SK-N-MC (cell line): ENCODE results near the gene CACNA2D2.

Experiments used
- DNase-seq: peaks from one replicate; pipeline ENCODE4 v3.0.0-alpha.2; 2011; ENCODE audit warnings: low read depth, low spot score
- H3K27ac ChIP-seq: fragments of 200-600 bp; sonication (generic); 2 replicates; pipeline ENCODE4 v1.5.1; 2016; ENCODE audit warnings: mixed run types
- H3K36me3 ChIP-seq: fragments of 200-600 bp; sonication (generic); 2 replicates; pipeline ENCODE4 v1.6.1; 2017; ENCODE audit warnings: antibody characterized with exemption, low read length, mixed read lengths; ENCODE audit not compliant: insufficient read depth
- H3K4me3 ChIP-seq: fragments of 200-600 bp; sonication (generic); 2 replicates; pipeline ENCODE4 v1.5.1; 2016
- H3K9ac ChIP-seq: fragments of 200-600 bp; sonication (generic); 2 replicates; pipeline ENCODE4 v1.8.0; 2017; ENCODE audit warnings: mixed run types, mixed read lengths; ENCODE audit not compliant: insufficient read length
- H3K9me3 ChIP-seq: fragments of 200-600 bp; sonication (generic); 2 replicates; pipeline ENCODE4 v1.6.1; 2017; ENCODE audit warnings: low read depth, mild to moderate bottlenecking, antibody characterized with exemption, low read length, moderate library complexity, mixed read lengths
- EZH2 ChIP-seq: fragments of 200-600 bp; sonication (generic); IDR thresholded peaks from one replicate; pipeline ENCODE4 v1.6.1; 2017; ENCODE audit warnings: antibody characterized with exemption
- FOXP2 ChIP-seq: optimal IDR thresholded peaks from 2 replicates; pipeline ENCODE3; 2011; ENCODE audit warnings: mild to moderate bottlenecking, moderate library complexity; ENCODE audit not compliant: insufficient read depth; ENCODE audit errors: extremely low read length, control extremely low read depth
- POLR2AphosphoS5 ChIP-seq: IDR thresholded peaks from 2 replicates; pipeline ENCODE4 v1.6.1; 2012; ENCODE audit warnings: mild to moderate bottlenecking, low read depth, low read length, borderline replicate concordance

CACNA2D2 gene

DNA sequence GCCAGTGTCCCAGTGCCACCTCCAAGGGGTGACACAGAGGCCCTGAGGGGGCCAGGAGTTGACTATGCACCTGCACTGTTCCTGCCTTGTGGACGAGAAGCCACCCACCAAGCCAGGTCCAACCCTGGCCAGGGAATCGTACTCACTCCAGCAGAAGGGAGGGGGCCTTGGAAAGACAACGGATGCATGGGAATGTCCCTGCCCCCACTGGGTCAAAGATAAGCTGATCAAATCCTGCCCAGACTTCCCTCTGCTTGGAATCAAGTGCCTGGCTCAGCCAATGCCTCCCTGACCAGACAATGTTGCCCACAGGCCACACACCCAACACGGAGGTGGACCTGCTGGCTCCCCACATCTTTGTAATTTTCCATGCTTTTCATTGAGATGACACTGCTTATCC is 23.9 kb downstream of the CACNA2D2 start:
- H3K36me3 ChIP-seq = no peaks in the 10 kb centered on the region
- no peak for DNase-seq
- TF ChIP-seq FOXP2 (no peak), EZH2 (no peak), POLR2AphosphoS5 (no peak)
- H3K9me3 ChIP-seq = no peaks in the 10 kb centered on the region
- no peak overlapping the region for H3K27ac ChIP-seq
- H3K4me3 ChIP-seq = no peak overlapping the region
- H3K9ac ChIP-seq = no peak overlapping the region

GRCh38 chr3:50478671-50479260 is 24.7 kb downstream of the CACNA2D2 start:
- TF ChIP-seq EZH2 = no peak
- TF ChIP-seq FOXP2 = no peak
- no peak for TF ChIP-seq POLR2AphosphoS5
- no peaks in the 10 kb centered on the region for H3K9me3 ChIP-seq

GRCh38 chr3:50478051-50478450 is 25.4 kb downstream of the CACNA2D2 start:
- TF ChIP-seq EZH2 = no peak
- TF ChIP-seq FOXP2 = no peak
- no peak for TF ChIP-seq POLR2AphosphoS5
- Histone ChIP-seq H3K9ac (no peak overlapping the region), H3K4me3 (no peak overlapping the region), H3K9me3 (no peaks in the 10 kb centered on the region), H3K27ac (no peak overlapping the region), H3K36me3 (no peaks in the 10 kb centered on the region)
- DNase-seq = no peak

More at GRCh38 chr3:50478671-50479260, 24.7 kb downstream of the CACNA2D2 start:
- H3K36me3 ChIP-seq = no peaks in the 10 kb centered on the region
- H3K4me3 ChIP-seq = no peak overlapping the region
- H3K9ac ChIP-seq = no peak overlapping the region
- no peak overlapping the region for H3K27ac ChIP-seq
- no peak for DNase-seq

DNA sequence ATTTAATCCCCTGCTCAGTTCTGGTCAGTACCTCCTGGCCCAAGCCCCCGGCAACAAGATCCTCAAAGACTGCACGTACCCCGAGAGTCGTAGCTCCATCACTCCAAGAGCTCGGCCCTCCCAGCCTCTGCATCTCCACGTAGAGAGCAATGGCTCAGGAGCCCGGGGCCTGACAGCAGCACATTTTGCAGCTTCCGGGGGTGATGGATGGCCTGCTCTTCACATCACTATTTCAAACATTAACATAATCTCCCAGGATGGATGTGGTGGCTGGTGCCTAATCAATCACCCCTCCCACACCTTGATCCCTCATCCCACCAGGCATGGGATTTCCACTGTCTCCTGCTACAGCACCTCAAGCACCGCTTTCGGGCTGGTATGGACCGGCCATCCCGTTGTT is 28.1 kb downstream of the CACNA2D2 start:
- Histone ChIP-seq H3K9ac (no peak overlapping the region), H3K4me3 (no peak overlapping the region), H3K36me3 (no peaks in the 10 kb centered on the region), H3K9me3 (no peaks in the 10 kb centered on the region), H3K27ac (no peak overlapping the region)
- no peak for DNase-seq
- TF ChIP-seq FOXP2 (no peak), POLR2AphosphoS5 (no peak), EZH2 (no peak)

DNA sequence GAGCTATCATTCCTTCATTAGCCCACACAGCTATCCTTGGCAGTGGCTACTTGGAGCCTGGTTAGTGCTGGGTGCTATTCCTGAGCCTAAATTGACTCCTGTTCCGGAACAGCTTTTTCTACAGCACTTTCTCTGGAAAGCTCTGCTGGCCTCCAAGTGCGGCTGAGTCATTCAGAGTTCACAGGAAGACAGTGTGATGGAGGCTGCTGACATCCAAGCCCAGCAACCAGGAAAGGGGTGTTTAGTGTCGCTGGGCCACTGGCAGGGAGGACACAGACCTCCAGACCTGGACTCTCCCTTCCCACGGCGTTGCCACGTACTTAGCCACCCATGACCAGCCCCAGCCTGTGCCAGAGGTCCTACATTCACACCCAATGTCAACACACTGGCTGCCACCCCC is 28.7 kb downstream of the CACNA2D2 start:
- H3K9ac ChIP-seq = no peak overlapping the region
- no peaks in the 10 kb centered on the region for H3K36me3 ChIP-seq
- H3K9me3 ChIP-seq = no peaks in the 10 kb centered on the region
- TF ChIP-seq FOXP2 = no peak
- TF ChIP-seq EZH2 = no peak
- TF ChIP-seq POLR2AphosphoS5 = no peak
- no peak overlapping the region for H3K27ac ChIP-seq
- H3K4me3 ChIP-seq = no peak overlapping the region
- DNase-seq = no peak

DNA sequence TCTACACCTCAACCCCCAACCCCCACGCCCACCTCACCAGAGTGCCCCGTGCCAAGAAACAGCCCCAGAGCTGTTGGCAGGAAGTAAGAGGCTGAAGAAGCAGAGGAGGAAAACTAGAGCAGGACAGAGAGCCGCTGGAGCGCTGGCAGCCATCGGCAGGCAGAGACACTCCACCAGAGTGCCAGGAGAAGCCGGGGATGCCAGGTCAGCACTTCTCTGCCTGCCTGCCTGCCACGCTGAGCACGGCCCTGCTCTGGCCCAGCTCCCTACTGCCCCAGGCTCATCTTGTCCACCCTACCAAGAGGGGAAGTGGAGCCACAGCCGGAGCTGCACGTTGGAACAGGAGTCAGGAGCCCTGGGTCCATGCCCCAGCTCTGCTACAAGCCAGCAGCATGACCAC is 29.7 kb downstream of the CACNA2D2 start:
- DNase-seq = no peak
- TF ChIP-seq EZH2 = no peak
- no peak for TF ChIP-seq FOXP2
- TF ChIP-seq POLR2AphosphoS5 = no peak
- H3K27ac ChIP-seq = no peak overlapping the region

DNA sequence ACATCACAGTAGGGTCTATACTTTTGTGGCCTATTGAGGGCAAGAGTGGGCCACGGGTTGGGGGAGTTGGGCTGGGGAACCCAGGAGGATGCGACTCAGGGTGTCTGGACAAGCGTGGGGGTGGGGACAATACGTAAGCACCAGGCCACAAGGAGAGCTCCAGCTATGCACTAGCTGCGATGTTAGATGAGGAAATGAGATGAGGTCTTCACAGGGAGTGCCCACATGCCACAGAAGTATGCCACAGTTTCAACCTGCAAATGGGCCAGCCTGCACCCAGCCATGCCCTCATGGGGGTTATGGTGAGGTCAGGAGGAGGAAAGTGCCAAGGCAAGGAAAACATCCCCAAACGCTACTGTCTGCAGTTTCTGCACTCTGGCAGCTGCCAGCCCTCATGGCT is 30.5 kb downstream of the CACNA2D2 start:
- Histone ChIP-seq H3K9ac (no peak overlapping the region), H3K9me3 (no peaks in the 10 kb centered on the region), H3K4me3 (no peak overlapping the region), H3K27ac (no peak overlapping the region), H3K36me3 (no peaks in the 10 kb centered on the region)
- TF ChIP-seq FOXP2 = no peak
- TF ChIP-seq POLR2AphosphoS5 = no peak
- no peak for TF ChIP-seq EZH2
- DNase-seq = no peak

More for the DNA sequence above, 29.7 kb downstream of the CACNA2D2 start:
- Histone ChIP-seq H3K9ac (no peak overlapping the region), H3K36me3 (no peaks in the 10 kb centered on the region), H3K4me3 (no peak overlapping the region), H3K9me3 (no peaks in the 10 kb centered on the region)

- DNase-seq = no peak
- Histone ChIP-seq H3K9ac (no peak overlapping the region), H3K4me3 (no peak overlapping the region), H3K9me3 (no peaks in the 10 kb centered on the region), H3K27ac (no peak overlapping the region), H3K36me3 (no peaks in the 10 kb centered on the region)
- TF ChIP-seq EZH2 (no peak), FOXP2 (no peak)
Observed at GRCh38 chr3:50470658-50471057, 32.8 kb downstream of the CACNA2D2 start.

- DNase-seq = no peak
- Histone ChIP-seq H3K36me3 (no peaks in the 10 kb centered on the region), H3K27ac (no peak overlapping the region), H3K9me3 (no peaks in the 10 kb centered on the region), H3K9ac (no peak overlapping the region), H3K4me3 (no peak overlapping the region)
- no peak for TF ChIP-seq FOXP2
- no peak for TF ChIP-seq EZH2
- no peak for TF ChIP-seq POLR2AphosphoS5
Observed at GRCh38 chr3:50467919-50468318, 35.5 kb downstream of the CACNA2D2 start.
